Stimulated activated CD4-positive, alpha-beta T cell treated with anti-CD3 and anti-CD28 coated beads, TNF-alpha, amount 100 ng/mL, for 1 hour (primary cell): Measurements from ENCODE around the gene HERPUD1.
"Not testable (repeated sequence)": the region's sequence is repeated elsewhere in the genome, so short reads cannot be mapped to it uniquely, and the experiment has no call there.

Experiments
- DNase-seq, 3 donors: peaks; one replicate each; pipeline ENCODE4 v3.0.0-alpha.2; 2020; ENCODE audit warnings: low read depth in 3 of 3, low spot score in 1 of 3

HERPUD1 gene

DNA sequence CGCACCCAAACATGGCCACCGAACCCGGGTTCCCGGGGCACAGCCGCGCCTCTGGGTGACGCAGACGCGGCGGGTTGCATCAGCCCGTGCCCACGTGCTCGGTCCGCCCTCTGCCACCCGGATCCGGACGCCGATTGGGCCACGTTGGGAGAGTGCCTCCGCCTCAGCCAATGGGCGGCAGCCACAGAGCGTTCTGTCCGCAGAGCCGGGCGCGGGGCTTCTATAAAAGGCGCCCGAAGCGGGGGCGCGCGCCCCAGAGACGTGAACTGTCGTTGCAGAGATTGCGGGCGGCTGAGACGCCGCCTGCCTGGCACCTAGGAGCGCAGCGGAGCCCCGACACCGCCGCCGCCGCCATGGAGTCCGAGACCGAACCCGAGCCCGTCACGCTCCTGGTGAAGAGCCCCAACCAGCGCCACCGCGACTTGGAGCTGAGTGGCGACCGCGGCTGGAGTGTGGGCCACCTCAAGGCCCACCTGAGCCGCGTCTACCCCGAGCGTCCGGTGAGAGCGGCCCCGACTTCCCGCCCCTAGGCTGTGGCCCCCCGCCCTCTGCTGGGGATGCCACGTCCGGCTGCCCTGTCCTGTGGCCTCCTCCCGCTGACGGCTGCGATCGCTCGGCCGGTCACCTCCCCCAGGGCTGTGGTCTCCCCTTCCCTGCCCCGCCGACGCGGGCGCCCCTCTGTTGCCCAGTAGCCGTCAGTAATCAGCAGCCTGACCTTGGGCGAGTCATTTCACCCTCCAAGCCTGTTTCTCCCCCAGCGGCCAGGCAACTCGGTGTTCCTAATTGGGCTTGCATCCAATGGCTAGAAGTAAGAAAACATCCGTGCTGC is at the start of gene HERPUD1:
Gene HERPUD1, plus strand, starts transcription at position 251 of the 829 bp plus-strand sequence. Its CDS starts 103 bp downstream, at position 354.
- peak; percentile 98 to 99 (median 98) for DNase-seq

GRCh38 chr16:56883586-56883985 is 48.4 kb upstream of the HERPUD1 start:
- no peak for DNase-seq

GRCh38 chr16:56884026-56884582 is 47.8 kb upstream of the HERPUD1 start:
- no peak for DNase-seq

DNA sequence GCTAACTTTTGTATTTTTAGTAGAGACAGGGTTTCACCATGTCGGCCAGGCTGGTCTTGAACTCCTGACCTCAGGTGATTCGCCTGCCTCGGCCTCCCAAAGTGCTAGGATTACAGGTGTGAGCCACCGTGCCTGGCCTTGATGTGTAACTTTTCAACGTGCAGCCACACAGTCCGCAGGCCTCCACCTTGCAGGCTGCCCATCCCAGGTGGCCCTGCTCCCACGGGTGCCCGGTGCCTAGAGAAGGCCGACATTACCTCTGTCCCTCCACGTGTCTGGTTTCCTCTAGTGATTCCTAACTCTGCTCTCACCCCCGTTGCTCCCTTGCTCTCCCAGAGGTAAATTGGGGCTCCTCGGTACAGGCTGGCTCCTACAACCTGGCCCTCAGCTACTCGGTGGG is 47.0 kb upstream of the HERPUD1 start:
- not testable (repeated sequence) for DNase-seq

DNA sequence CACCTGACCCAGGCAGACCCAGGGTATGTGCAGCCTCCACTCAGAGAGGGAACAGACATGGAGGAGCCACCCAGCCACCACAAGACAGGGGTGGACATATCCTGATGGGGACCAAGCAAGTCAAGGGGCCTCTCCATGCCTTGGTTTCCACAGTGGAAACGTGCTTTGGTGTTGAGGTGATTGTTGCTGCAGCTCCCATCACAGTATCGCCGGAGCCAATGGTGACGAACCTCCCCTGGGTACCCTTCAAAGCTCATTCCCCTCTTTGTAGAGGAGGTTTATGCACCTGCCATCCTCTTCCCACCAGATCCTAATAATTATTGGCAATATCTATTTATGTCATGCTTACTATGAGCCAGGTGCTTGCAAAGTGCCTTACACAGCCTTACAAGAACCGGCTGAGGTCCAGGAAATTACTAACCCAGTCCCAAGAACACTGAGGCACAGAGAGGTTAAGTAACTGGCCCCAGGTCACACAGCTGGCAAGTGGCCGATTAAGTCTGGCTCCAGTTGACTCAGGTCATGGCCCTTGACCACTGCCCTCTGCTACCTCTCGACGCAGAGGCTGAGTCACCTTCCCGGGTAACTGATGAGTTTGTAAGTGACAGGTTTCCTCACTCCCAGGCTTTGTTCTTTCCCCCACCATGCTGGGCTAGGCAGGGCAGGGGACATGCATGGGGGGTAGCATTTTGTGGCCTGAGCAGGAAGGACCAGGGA is 46.3 kb upstream of the HERPUD1 start:
- no peak for DNase-seq

GRCh38 chr16:56886296-56886695 is 45.6 kb upstream of the HERPUD1 start:
- no peak for DNase-seq

- no peak for DNase-seq
These were observed 45.1 kb upstream of the HERPUD1 start for GRCh38 chr16:56886826-56887225.

GRCh38 chr16:56888806-56889205 is 43.1 kb upstream of the HERPUD1 start:
- DNase-seq = no peak

DNA sequence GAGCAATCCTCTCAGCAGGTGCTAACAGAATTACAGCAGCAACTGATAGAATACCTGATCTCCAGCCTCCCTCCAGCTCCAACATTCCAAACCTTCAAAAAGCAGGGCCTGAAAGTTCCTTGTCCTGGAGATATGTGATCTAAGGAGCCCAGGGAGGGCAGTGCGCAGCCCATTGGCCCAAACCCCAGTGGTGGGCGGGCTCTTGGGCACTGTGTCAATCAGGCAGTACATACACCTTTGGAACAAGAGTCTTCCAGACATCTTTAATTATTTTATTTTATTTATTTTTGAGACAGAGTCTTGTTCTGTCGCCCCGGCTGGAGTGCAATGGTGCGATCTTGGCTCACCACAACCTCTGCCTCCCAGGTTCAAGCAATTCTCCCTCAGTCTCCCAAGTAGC is 42.7 kb upstream of the HERPUD1 start:
- DNase-seq = no peak

DNA sequence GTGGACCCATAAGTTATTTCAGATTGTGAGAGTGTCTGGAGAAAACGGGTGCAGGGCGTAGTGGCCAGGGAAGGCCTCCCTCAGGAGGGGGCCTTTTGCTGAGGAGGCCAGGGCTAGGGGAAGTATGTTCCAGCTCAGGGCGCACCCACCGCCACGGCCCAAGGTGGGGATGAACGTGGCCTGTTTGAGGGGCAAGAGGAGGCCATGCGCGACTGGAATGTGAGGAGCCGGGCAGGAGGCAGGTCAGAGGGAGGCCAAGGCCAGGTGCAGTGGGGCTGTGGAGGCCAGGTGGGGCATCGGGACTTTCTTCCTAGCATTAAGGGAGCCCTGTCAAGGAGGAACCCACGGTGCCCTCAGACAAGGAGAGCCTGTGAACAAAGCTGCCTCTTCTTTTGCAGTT is 40.3 kb upstream of the HERPUD1 start:
- no peak for DNase-seq

DNA sequence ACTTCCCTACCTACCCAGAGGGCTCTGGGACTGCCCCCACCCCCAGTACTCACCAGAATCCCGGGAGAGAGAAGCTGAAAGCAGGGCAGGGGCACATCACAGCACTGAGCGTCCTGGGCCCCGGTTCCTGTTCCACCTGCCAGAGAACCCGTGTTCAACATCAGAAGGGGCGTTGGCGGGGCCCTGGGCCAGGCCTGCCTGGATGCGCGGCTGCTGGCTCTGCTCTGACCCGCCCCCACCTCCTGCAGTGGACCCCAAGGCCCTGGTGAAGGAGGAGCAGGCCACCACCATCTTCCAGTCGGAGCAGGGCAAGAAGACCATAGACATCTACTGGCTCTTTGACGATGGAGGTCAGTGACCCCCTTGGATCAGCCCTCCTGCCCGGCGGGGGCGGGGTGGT is 39.2 kb upstream of the HERPUD1 start:
- no peak for DNase-seq

DNA sequence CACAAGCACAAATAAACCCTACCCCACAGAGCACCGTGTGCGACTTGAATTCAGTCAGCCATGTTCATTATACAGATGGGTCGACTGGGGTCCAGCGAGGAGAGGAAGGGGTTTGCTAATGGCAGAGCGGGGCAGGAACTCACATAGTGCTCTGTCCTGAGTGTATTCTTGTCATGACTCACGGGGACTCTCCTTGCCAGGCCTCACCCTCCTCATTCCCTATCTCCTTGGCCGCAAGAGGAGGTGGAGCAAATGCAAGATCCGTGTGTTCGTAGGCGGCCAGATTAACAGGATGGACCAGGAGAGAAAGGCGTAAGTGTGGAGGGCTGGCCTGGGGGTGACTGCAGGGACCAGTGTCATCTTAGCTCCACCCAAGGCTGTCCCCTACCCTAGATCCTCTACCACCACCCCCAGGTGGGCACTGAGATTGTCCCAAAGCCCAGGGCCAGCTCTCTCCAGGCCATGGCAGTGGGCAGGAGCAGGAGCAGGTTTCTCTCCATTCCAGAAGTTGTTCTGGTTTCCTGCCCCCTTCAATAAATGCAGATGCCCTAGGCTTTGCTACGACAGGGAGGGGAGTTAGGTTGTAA is 37.5 kb upstream of the HERPUD1 start:
- no peak for DNase-seq

DNA sequence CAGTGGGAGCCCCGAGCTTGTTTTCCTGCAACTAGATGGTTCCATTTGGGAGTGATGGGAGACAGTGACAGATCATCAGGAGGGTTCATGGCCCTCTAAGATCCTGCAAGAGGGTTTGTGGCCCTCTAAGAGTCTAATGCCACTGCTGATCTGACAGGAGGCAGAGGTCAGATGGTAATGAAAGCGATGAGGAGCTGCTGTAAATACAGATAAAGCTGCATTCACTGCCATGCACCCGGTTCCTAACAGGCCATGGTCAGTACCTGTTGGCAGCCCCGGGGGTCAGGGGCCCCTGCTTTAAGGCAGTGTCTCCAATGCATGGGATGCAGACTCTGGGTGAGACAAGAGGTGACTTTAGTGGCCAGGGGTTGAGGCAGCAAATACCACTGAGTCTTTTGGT is 36.1 kb upstream of the HERPUD1 start:
- DNase-seq = no peak

GRCh38 chr16:56896244-56896643 is 35.7 kb upstream of the HERPUD1 start:
- DNase-seq = no peak

- DNase-seq = no peak
These were observed 34.7 kb upstream of the HERPUD1 start for GRCh38 chr16:56897026-56897799.

- no peak for DNase-seq
These were observed 33.1 kb upstream of the HERPUD1 start for GRCh38 chr16:56898847-56899246.

GRCh38 chr16:56903866-56904265 is 28.1 kb upstream of the HERPUD1 start:
- no peak for DNase-seq

- DNase-seq = no peak
These were observed 24.5 kb upstream of the HERPUD1 start for GRCh38 chr16:56907401-56907800.

- no peak for DNase-seq
These were observed 22.4 kb upstream of the HERPUD1 start for GRCh38 chr16:56909527-56909979.

DNA sequence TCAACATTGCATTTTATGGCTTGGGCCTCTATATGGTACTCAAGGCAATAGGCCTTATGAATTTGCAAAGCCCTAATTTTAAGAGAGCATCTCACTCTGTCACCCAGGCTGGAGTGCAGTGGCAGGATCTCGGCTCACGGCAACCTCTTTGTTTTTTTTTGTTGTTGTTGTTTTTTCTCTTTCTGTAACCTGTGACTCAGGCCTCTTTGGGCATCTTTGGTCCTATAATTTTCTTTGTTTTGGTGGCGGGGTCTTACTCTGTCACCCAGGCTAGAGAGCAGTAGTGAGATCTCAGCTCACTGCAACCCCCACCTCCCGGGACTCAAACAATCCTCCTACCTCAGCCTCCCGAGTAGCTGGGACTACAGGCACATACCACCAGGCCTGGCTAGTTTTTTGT is 21.8 kb upstream of the HERPUD1 start:
- DNase-seq = no peak
